Trophoblast cell (in vitro differentiated cells and primary cell): ENCODE data around the gene RBP3.

Experiments used
- DNase-seq, 2 donors: peaks; one replicate each; pipeline ENCODE4 v3.0.0-alpha.2; 2016
- H2AFZ ChIP-seq: 2 replicates; pipeline ENCODE4 v1.6.1; 2013; ENCODE audit warnings: low read length, moderate library complexity, mild to moderate bottlenecking; ENCODE audit not compliant: insufficient read depth, poor library complexity
- H2AK5ac ChIP-seq: 2 replicates; pipeline ENCODE4 v1.6.1; 2013; ENCODE audit warnings: mild to moderate bottlenecking, low read length
- H2BK120ac ChIP-seq: 2 replicates; pipeline ENCODE4 v1.6.1; 2013; ENCODE audit warnings: low read length, mild to moderate bottlenecking, moderate library complexity; ENCODE audit not compliant: insufficient read depth, poor library complexity
- H2BK12ac ChIP-seq: 2 replicates; pipeline ENCODE4 v1.6.1; 2013; ENCODE audit warnings: mild to moderate bottlenecking, low read length, moderate library complexity
- H2BK5ac ChIP-seq: 2 replicates; pipeline ENCODE4 v1.6.1; 2013; ENCODE audit warnings: low read length, low read depth, moderate library complexity, mild to moderate bottlenecking; ENCODE audit not compliant: poor library complexity
- H3K14ac ChIP-seq: 2 replicates; pipeline ENCODE4 v1.6.1; 2013; ENCODE audit warnings: mild to moderate bottlenecking, low read length
- H3K18ac ChIP-seq: 2 replicates; pipeline ENCODE4 v1.6.1; 2013; ENCODE audit warnings: mild to moderate bottlenecking, low read length
- H3K23ac ChIP-seq: 2 replicates; pipeline ENCODE4 v1.6.1; 2013; ENCODE audit warnings: low read length
- H3K27ac ChIP-seq: 2 replicates; pipeline ENCODE4 v1.5.1; 2013; ENCODE audit warnings: low read depth, mild to moderate bottlenecking, inconsistent platforms, low read length, moderate library complexity
- H3K27me3 ChIP-seq: 2 replicates; pipeline ENCODE4 v1.6.1; 2013; ENCODE audit warnings: inconsistent platforms, mild to moderate bottlenecking, low read length, moderate library complexity; ENCODE audit not compliant: insufficient read depth
- H3K36me3 ChIP-seq, 2 experiments: 1 replicate in 1 of 2; 2 replicates in 1 of 2; pipeline ENCODE4 v1.6.1; 2013; ENCODE audit warnings: low read length in 2 of 2, mild to moderate bottlenecking in 2 of 2, moderate library complexity in 1 of 2; ENCODE audit not compliant: insufficient read depth in 2 of 2, control insufficient read depth in 1 of 2
- H3K4ac ChIP-seq: 2 replicates; pipeline ENCODE4 v1.6.1; 2013; ENCODE audit warnings: low read depth, mild to moderate bottlenecking, low read length, moderate library complexity
- H3K4me1 ChIP-seq, 2 experiments: 1 replicate in 1 of 2; 2 replicates in 1 of 2; pipeline ENCODE4 v1.6.1; 2013; ENCODE audit warnings: low read length in 2 of 2, mild to moderate bottlenecking in 2 of 2, moderate library complexity in 1 of 2; ENCODE audit not compliant: insufficient read depth in 2 of 2, control insufficient read depth in 1 of 2
- H3K4me2 ChIP-seq: 2 replicates; pipeline ENCODE4 v1.6.1; 2013; ENCODE audit warnings: inconsistent platforms, mild to moderate bottlenecking, low read length, moderate library complexity
- H3K4me3 ChIP-seq: 2 replicates; pipeline ENCODE4 v1.5.1; 2013; ENCODE audit warnings: mild to moderate bottlenecking, low read depth, low read length, inconsistent platforms
- H3K79me1 ChIP-seq: one replicate; pipeline ENCODE4 v1.6.1; 2013; ENCODE audit warnings: low read length
- H3K79me2 ChIP-seq: 2 replicates; pipeline ENCODE4 v1.6.1; 2013; ENCODE audit warnings: low read length, mild to moderate bottlenecking; ENCODE audit not compliant: control insufficient read depth, insufficient read depth, poor library complexity
- H3K9ac ChIP-seq: 2 replicates; pipeline ENCODE4 v1.6.1; 2013; ENCODE audit warnings: mild to moderate bottlenecking, low read length
- H3K9me3 ChIP-seq: 2 replicates; pipeline ENCODE4 v1.6.1; 2013; ENCODE audit warnings: low read depth, mild to moderate bottlenecking, control low read depth, inconsistent platforms, low read length; ENCODE audit not compliant: insufficient read depth
- H4K12ac ChIP-seq: 2 replicates; pipeline ENCODE4 v1.6.1; 2013; ENCODE audit warnings: low read depth, mild to moderate bottlenecking, low read length, moderate library complexity
- H4K8ac ChIP-seq: 2 replicates; pipeline ENCODE4 v1.6.1; 2013; ENCODE audit warnings: low read depth, mild to moderate bottlenecking, low read length, moderate library complexity
- H4K91ac ChIP-seq: one replicate; pipeline ENCODE4 v1.6.1; 2013; ENCODE audit warnings: low read depth, mild to moderate bottlenecking, low read length, moderate library complexity
- WGBS: extraction: QIAGEN DNeasy Blood & Tissue Kit; methylation state at CpG from one replicate; pipeline ENCODE4 v1.1.7; 2013; ENCODE audit warnings: missing lambda C conversion rate; ENCODE audit not compliant: insufficient read length, insufficient coverage; ENCODE audit errors: extremely low coverage; 5-methylcytosine and 5-hydroxymethylcytosine counted together

RBP3 gene

DNA sequence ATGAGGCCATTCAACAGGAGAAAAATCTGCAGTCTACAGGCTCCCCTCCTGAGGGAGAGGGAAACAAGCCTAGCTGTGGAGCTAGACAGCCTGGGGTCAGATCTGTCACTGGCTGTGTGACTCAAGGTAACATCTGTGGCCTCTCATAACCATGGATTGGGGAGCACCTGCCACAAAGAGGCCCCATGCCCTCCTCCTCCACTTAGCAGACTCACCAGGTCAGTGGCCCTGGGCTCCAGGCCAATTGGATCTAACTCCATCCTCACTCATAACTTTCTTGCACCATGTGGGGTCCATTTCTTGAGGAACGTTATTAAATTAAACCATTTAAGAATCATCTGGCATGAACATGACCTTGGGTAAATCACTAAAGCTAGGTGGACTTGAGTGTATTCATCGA lies 46.3 kb upstream of the RBP3 start:
- peaks cover 31% of the 10 kb centered on the region for H3K27me3 ChIP-seq
- no peak overlapping the region for H2AFZ ChIP-seq
- no peak overlapping the region for H3K14ac ChIP-seq
- H3K79me1 ChIP-seq, result no peaks in the 10 kb centered on the region
- H3K4me1 ChIP-seq, result peaks cover 4 to 9% of the 10 kb centered on the region in 2 experiments
- no peak overlapping the region for H2BK120ac ChIP-seq
- no peaks in the 10 kb centered on the region for H3K36me3 ChIP-seq
- H2AK5ac ChIP-seq, result no peak overlapping the region
- H2BK12ac ChIP-seq, result no peak overlapping the region
- no peak overlapping the region for H3K4me3 ChIP-seq
- H3K27ac ChIP-seq, result no peak overlapping the region
- H3K23ac ChIP-seq, result no peak overlapping the region
- no peak for DNase-seq
- H3K4me2 ChIP-seq, result no peak overlapping the region
- peaks cover 1% of the 10 kb centered on the region for H3K9me3 ChIP-seq
- H3K4ac ChIP-seq, result no peak overlapping the region
- no peak overlapping the region for H4K12ac ChIP-seq
- H3K18ac ChIP-seq, result no peak overlapping the region
- no CpG with 5 or more reads among the region's 2 CpGs for WGBS
- H2BK5ac ChIP-seq, result no peak overlapping the region
- no peaks in the 10 kb centered on the region for H3K79me2 ChIP-seq
- no peak overlapping the region for H4K91ac ChIP-seq
- H3K9ac ChIP-seq, result no peak overlapping the region
- no peak overlapping the region for H4K8ac ChIP-seq

DNA sequence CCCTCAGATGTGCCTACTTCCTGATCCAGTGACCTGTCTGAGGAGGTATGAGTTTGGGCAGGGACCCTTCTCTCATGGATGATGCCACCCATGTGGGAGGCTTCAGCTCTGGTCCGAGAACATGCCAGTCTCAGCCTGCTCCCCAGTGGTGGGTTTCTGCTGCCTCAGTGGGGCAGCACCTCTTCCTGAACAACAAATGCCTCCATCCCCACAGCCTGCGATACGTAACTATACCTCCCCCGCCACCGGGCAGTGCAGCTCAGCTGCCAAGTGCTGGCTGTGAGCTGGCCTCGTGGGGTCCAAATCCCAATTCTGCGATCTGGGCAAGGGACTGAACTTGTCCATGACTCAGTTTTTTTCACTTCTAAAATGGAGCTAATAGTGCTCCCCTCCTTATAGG lies 45.1 kb upstream of the RBP3 start:
- peaks cover 29% of the 10 kb centered on the region for H3K27me3 ChIP-seq
- no peak overlapping the region for H3K4me3 ChIP-seq
- H3K9ac ChIP-seq, result no peak overlapping the region
- H3K9me3 ChIP-seq, result peaks cover 1% of the 10 kb centered on the region
- H2AFZ ChIP-seq, result no peak overlapping the region
- no peak overlapping the region for H3K14ac ChIP-seq
- no peaks in the 10 kb centered on the region for H3K36me3 ChIP-seq
- H2AK5ac ChIP-seq, result no peak overlapping the region
- no peak overlapping the region for H3K23ac ChIP-seq
- no peaks in the 10 kb centered on the region for H3K79me1 ChIP-seq
- H2BK120ac ChIP-seq, result no peak overlapping the region
- DNase-seq, result no peak
- WGBS, result no CpG with 5 or more reads among the region's 7 CpGs
- peaks cover 4 to 9% of the 10 kb centered on the region in 2 experiments for H3K4me1 ChIP-seq
- no peak overlapping the region for H4K12ac ChIP-seq
- H3K79me2 ChIP-seq, result no peaks in the 10 kb centered on the region
- H3K4ac ChIP-seq, result no peak overlapping the region
- no peak overlapping the region for H4K8ac ChIP-seq
- no peak overlapping the region for H4K91ac ChIP-seq
- no peak overlapping the region for H3K4me2 ChIP-seq
- H3K27ac ChIP-seq, result no peak overlapping the region
- no peak overlapping the region for H3K18ac ChIP-seq
- no peak overlapping the region for H2BK5ac ChIP-seq
- H2BK12ac ChIP-seq, result no peak overlapping the region

DNA sequence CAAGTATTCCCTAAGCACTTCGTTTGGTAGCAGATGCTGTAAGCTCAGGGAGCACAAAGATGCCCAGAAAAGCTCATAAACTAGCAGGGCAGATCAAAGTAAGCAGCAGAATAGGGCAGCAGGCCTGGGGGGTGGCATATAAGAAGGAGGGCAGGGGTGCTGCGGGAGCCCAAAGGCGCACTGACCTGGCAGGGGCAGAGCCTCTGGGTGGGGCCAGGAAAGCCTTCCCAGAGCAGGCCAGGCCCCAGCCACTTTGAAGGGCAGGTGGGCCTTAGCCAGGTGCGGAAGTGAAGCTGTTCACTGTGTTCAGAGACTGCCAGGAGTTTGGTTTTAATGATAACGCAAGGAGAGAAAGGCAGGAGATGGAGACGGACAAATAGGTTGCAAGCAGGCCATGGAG lies 44.3 kb upstream of the RBP3 start:
- Histone ChIP-seq H3K4ac (no peak overlapping the region), H2BK120ac (no peak overlapping the region), H3K4me3 (no peak overlapping the region), H3K23ac (no peak overlapping the region), H2BK12ac (no peak overlapping the region), H3K4me2 (no peak overlapping the region), H4K12ac (no peak overlapping the region), H3K79me1 (no peaks in the 10 kb centered on the region), H3K18ac (no peak overlapping the region), H3K36me3 (no peaks in the 10 kb centered on the region), H3K27ac (no peak overlapping the region), H2AFZ (no peak overlapping the region), H3K9me3 (peaks cover 1% of the 10 kb centered on the region), H3K9ac (no peak overlapping the region), H3K79me2 (no peaks in the 10 kb centered on the region), H3K4me1 (peaks cover 4 to 9% of the 10 kb centered on the region in 2 experiments), H4K8ac (no peak overlapping the region), H2AK5ac (no peak overlapping the region), H4K91ac (no peak overlapping the region), H3K27me3 (peaks cover 27% of the 10 kb centered on the region), H2BK5ac (no peak overlapping the region), H3K14ac (no peak overlapping the region)
- WGBS, result no CpG with 5 or more reads among the region's 6 CpGs
- DNase-seq, result no peak

DNA sequence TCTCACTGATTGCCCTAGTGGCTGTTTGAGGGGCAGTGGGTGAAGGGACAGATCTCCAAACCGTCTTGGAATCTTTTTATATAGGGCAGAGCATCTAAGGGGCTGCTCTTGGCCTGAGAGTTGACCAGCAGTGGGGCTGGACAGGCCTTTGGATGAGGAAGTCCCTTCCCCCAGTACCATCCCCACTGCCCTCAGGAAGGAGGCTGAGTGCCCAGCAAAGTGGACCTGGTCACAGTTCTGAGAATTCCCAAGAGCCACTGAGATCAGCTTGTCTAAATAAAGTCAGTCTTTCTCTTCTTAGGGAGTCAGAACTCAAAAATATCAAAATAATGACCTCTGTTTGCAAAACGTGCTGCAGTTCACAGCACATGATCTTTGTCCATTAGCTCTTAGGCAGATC lies 42.6 kb upstream of the RBP3 start:
- Histone ChIP-seq H2AK5ac (no peak overlapping the region), H4K12ac (no peak overlapping the region), H3K27me3 (peaks cover 14% of the 10 kb centered on the region), H3K4ac (no peak overlapping the region), H3K14ac (no peak overlapping the region), H3K36me3 (no peaks in the 10 kb centered on the region), H3K4me2 (no peak overlapping the region), H3K27ac (no peak overlapping the region), H3K4me3 (no peak overlapping the region), H2BK120ac (no peak overlapping the region), H4K8ac (no peak overlapping the region), H2BK5ac (no peak overlapping the region), H3K9ac (no peak overlapping the region), H4K91ac (no peak overlapping the region), H2AFZ (no peak overlapping the region), H3K4me1 (peaks cover 0 to 1% of the 10 kb centered on the region in 2 experiments), H3K9me3 (peaks cover 1% of the 10 kb centered on the region), H3K79me1 (no peaks in the 10 kb centered on the region), H2BK12ac (no peak overlapping the region), H3K23ac (no peak overlapping the region), H3K18ac (no peak overlapping the region), H3K79me2 (no peaks in the 10 kb centered on the region)
- no CpG with 5 or more reads among the region's 2 CpGs for WGBS
- no peak for DNase-seq
